H9 (cell line): ENCODE data around the gene RGSL1. TPM values are rescaled to one million over a fixed set of nuclear protein-coding genes. Genes with fewer than 3 reads are reported as not detected.

Source experiments
- DNase-seq: peaks from one replicate; pipeline ENCODE4 v3.0.0-alpha.2; 2017
- H2AFZ ChIP-seq: one replicate; pipeline ENCODE4 v1.6.1; 2013; ENCODE audit warnings: mild to moderate bottlenecking, low read length, control low read depth, moderate library complexity
- H2AK5ac ChIP-seq: 2 replicates; pipeline ENCODE4 v1.6.1; 2013; ENCODE audit warnings: low read length, control low read depth, mixed read lengths; ENCODE audit not compliant: insufficient read length
- H2BK120ac ChIP-seq: one replicate; pipeline ENCODE4 v1.6.1; 2013; ENCODE audit warnings: low read depth, mild to moderate bottlenecking, low read length, control low read depth, inconsistent platforms; ENCODE audit not compliant: poor library complexity, severe bottlenecking
- H2BK12ac ChIP-seq: 2 replicates; pipeline ENCODE4 v1.6.1; 2013; ENCODE audit warnings: low read length, control low read depth, mixed read lengths, low read depth; ENCODE audit not compliant: insufficient read length
- H2BK15ac ChIP-seq: 2 replicates; pipeline ENCODE4 v1.6.1; 2013; ENCODE audit warnings: low read depth, low read length, control low read depth
- H2BK20ac ChIP-seq: one replicate; pipeline ENCODE4 v1.6.1; 2013; ENCODE audit warnings: low read depth, mild to moderate bottlenecking, low read length, control low read depth, inconsistent platforms; ENCODE audit not compliant: poor library complexity, severe bottlenecking
- H2BK5ac ChIP-seq: 2 replicates; pipeline ENCODE4 v1.6.1; 2013; ENCODE audit warnings: low read length, control low read depth, mixed read lengths; ENCODE audit not compliant: insufficient read length
- H3K14ac ChIP-seq: 2 replicates; pipeline ENCODE4 v1.6.1; 2013; ENCODE audit warnings: low read length, control low read depth; ENCODE audit not compliant: insufficient read depth
- H3K18ac ChIP-seq: 2 replicates; pipeline ENCODE4 v1.6.1; 2013; ENCODE audit warnings: low read depth, mild to moderate bottlenecking, mixed read lengths, low read length, control low read depth; ENCODE audit not compliant: insufficient read length
- H3K23ac ChIP-seq: 2 replicates; pipeline ENCODE4 v1.6.1; 2013; ENCODE audit warnings: low read length, control low read depth, mixed read lengths, low read depth; ENCODE audit not compliant: insufficient read length
- H3K23me2 ChIP-seq: 2 replicates; pipeline ENCODE4 v1.6.1; 2013; ENCODE audit warnings: low read depth, mild to moderate bottlenecking, mixed read lengths, low read length, control low read depth; ENCODE audit not compliant: insufficient read length, poor library complexity, severe bottlenecking
- H3K27ac ChIP-seq: 2 replicates; pipeline ENCODE4 v1.5.1; 2013; ENCODE audit warnings: low read length, control low read depth, mixed read lengths, low read depth; ENCODE audit not compliant: insufficient read length
- H3K27me3 ChIP-seq: 2 replicates; pipeline ENCODE4 v1.6.1; 2013; ENCODE audit warnings: low read length, control low read depth, inconsistent platforms; ENCODE audit not compliant: insufficient read depth
- H3K4ac ChIP-seq: 2 replicates; pipeline ENCODE4 v1.6.1; 2013; ENCODE audit warnings: low read depth, mild to moderate bottlenecking, control low read depth, inconsistent platforms, low read length, moderate library complexity
- H3K4me1 ChIP-seq: 2 replicates; pipeline ENCODE4 v1.6.1; 2013; ENCODE audit warnings: low read length, control low read depth, inconsistent platforms; ENCODE audit not compliant: insufficient read depth
- H3K4me2 ChIP-seq: 2 replicates; pipeline ENCODE4 v1.6.1; 2013; ENCODE audit warnings: low read length, control low read depth, mixed read lengths; ENCODE audit not compliant: insufficient read length, insufficient read depth
- H3K56ac ChIP-seq: 2 replicates; pipeline ENCODE4 v1.6.1; 2013; ENCODE audit warnings: low read depth, mild to moderate bottlenecking, mixed read lengths, low read length, control low read depth; ENCODE audit not compliant: insufficient read length
- H3K79me1 ChIP-seq: 2 replicates; pipeline ENCODE4 v1.6.1; 2013; ENCODE audit warnings: low read depth, mild to moderate bottlenecking, moderate library complexity, low read length, control low read depth, inconsistent platforms; ENCODE audit not compliant: insufficient read depth, poor library complexity, severe bottlenecking
- H3K79me2 ChIP-seq: 2 replicates; pipeline ENCODE4 v1.6.1; 2013; ENCODE audit warnings: low read length, control low read depth, inconsistent platforms; ENCODE audit not compliant: insufficient read depth
- H3K9ac ChIP-seq: 2 replicates; pipeline ENCODE4 v1.6.1; 2013; ENCODE audit warnings: low read length, control low read depth, mixed read lengths; ENCODE audit not compliant: insufficient read length; ENCODE audit errors: extremely low read depth
- H3K9me3 ChIP-seq: one replicate; pipeline ENCODE4 v1.6.1; 2013; ENCODE audit warnings: low read depth, low read length, inconsistent platforms; ENCODE audit not compliant: control insufficient read depth
- H3T11ph ChIP-seq: one replicate; pipeline ENCODE4 v1.6.1; 2013; ENCODE audit warnings: mild to moderate bottlenecking, low read length, control low read depth, inconsistent platforms
- H4K20me1 ChIP-seq: one replicate; pipeline ENCODE4 v1.6.1; 2013; ENCODE audit not compliant: control insufficient read depth, insufficient read length, insufficient read depth
- H4K5ac ChIP-seq: 2 replicates; pipeline ENCODE4 v1.6.1; 2013; ENCODE audit warnings: low read depth, mild to moderate bottlenecking, mixed read lengths, low read length, control low read depth; ENCODE audit not compliant: insufficient read length
- H4K8ac ChIP-seq: replicated peaks from 2 replicates; pipeline ENCODE4 v1.6.1; 2013; ENCODE audit warnings: low read length, control low read depth, mixed read lengths, low read depth; ENCODE audit not compliant: insufficient read length
- H4K91ac ChIP-seq: 2 replicates; pipeline ENCODE4 v1.6.1; 2013; ENCODE audit warnings: low read depth, mild to moderate bottlenecking, moderate library complexity, mixed read lengths, low read length, control low read depth; ENCODE audit not compliant: insufficient read length
- H3K27ac Mint-ChIP-seq, 3 experiments: 2 replicates in 2 of 3; 3 replicates in 1 of 3; pipeline ENCODE4 v1.8.0; 2020 to 2021; ENCODE audit warnings: mixed read lengths in 3 of 3, mild to moderate bottlenecking in 1 of 3, moderate library complexity in 1 of 3
- H3K27me3 Mint-ChIP-seq: 2 replicates; pipeline ENCODE4 v1.8.0; 2021; ENCODE audit warnings: low read depth, mild to moderate bottlenecking, moderate library complexity, mixed read lengths
- H3K36me3 Mint-ChIP-seq, 3 experiments: 2 replicates in 2 of 3; 3 replicates in 1 of 3; pipeline ENCODE4 v1.8.0; 2020 to 2021; ENCODE audit warnings: low read depth in 3 of 3, mixed read lengths in 3 of 3; ENCODE audit not compliant: insufficient read depth in 1 of 3
- H3K4me1 Mint-ChIP-seq, 2 experiments: 2 replicates each; pipeline ENCODE4 v1.8.0; 2020; ENCODE audit warnings: mixed read lengths in 2 of 2
- H3K4me3 Mint-ChIP-seq, 2 experiments: 2 replicates in 1 of 2; 3 replicates in 1 of 2; pipeline ENCODE4 v1.8.0; 2020 to 2021; ENCODE audit warnings: mild to moderate bottlenecking in 2 of 2, mixed read lengths in 2 of 2, moderate library complexity in 1 of 2
- H3K9me3 Mint-ChIP-seq, 2 experiments: 2 replicates in 1 of 2; 3 replicates in 1 of 2; pipeline ENCODE4 v1.8.0; 2020; ENCODE audit warnings: mild to moderate bottlenecking in 2 of 2, mixed read lengths in 2 of 2, moderate library complexity in 1 of 2
- WGBS: extraction: QIAGEN DNeasy Blood & Tissue Kit; methylation state at CpG from one replicate; pipeline ENCODE4 v1.1.7; 2013; ENCODE audit warnings: missing lambda C conversion rate, low lambda C conversion rate, mixed read lengths; ENCODE audit not compliant: insufficient read length; ENCODE audit errors: extremely low coverage; 5-methylcytosine and 5-hydroxymethylcytosine counted together
- total RNA-seq: library from RNA; stranded (reverse); gene quantifications from 2 replicates; pipeline ENCODE4 v1.2.1, GENCODE V29; 2021
- TF ChIP-seq, protein P1 (sequence below): fragments of 200-600 bp; sonication (generic); conservative IDR thresholded peaks from 3 replicates; pipeline ENCODE4 v1.8.0; 2021; ENCODE audit warnings: antibody characterized with exemption, mild to moderate bottlenecking

RGSL1 gene
- total RNA-seq, 1 experiment from 2014 or later = not detected

DNA sequence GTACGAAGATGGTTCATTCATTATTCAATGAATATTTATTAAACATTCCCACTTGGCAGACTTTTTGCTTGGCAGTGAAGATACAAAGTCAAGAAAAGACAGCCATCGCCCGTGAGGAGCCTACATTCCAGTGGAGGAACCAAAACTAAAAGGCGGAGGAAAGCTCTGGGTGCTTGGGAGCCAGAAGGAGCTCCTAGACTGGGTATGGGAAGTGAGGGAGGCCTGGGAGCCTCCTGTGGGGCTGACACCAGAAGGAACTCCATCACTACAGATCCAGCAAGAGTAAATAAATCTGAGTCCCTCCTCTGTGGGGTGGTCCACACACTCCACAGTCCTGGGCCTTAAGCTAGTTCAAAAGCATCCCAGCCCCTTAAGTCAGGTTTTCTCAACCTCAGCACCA lies 124.2 kb downstream of the RGSL1 start:
- Mint-ChIP-seq H3K36me3 (no peaks in the 10 kb centered on the region; a peak in 1 of 7 replicates), H3K27me3 (no peaks in the 10 kb centered on the region), H3K9me3 (peaks cover 0 to 2% of the 10 kb centered on the region in 2 experiments; a peak in 2 of 5 replicates), H3K4me1 (no peaks in the 10 kb centered on the region), H3K27ac (no peak overlapping the region), H3K4me3 (no peak overlapping the region)
- Histone ChIP-seq H3K23ac (no peak overlapping the region), H2BK5ac (no peak overlapping the region), H4K5ac (no peak overlapping the region), H3T11ph (no peak overlapping the region), H3K4me1 (no peaks in the 10 kb centered on the region), H3K14ac (no peak overlapping the region), H4K91ac (no peak overlapping the region), H2AK5ac (no peak overlapping the region), H3K79me1 (no peaks in the 10 kb centered on the region), H3K4ac (no peak overlapping the region), H2BK120ac (no peak overlapping the region), H2BK20ac (no peak overlapping the region), H3K4me2 (no peak overlapping the region), H4K20me1 (no peaks in the 10 kb centered on the region), H3K27me3 (no peaks in the 10 kb centered on the region), H3K27ac (no peak overlapping the region), H2BK12ac (no peak overlapping the region), H3K9me3 (no peaks in the 10 kb centered on the region), H2BK15ac (no peak overlapping the region), H3K79me2 (no peaks in the 10 kb centered on the region), H3K23me2 (no peaks in the 10 kb centered on the region), H3K9ac (no peak overlapping the region), H3K18ac (no peak overlapping the region), H2AFZ (no peak overlapping the region), H4K8ac (no peak overlapping the region), H3K56ac (no peak overlapping the region)
- TF ChIP-seq, protein P1, sequence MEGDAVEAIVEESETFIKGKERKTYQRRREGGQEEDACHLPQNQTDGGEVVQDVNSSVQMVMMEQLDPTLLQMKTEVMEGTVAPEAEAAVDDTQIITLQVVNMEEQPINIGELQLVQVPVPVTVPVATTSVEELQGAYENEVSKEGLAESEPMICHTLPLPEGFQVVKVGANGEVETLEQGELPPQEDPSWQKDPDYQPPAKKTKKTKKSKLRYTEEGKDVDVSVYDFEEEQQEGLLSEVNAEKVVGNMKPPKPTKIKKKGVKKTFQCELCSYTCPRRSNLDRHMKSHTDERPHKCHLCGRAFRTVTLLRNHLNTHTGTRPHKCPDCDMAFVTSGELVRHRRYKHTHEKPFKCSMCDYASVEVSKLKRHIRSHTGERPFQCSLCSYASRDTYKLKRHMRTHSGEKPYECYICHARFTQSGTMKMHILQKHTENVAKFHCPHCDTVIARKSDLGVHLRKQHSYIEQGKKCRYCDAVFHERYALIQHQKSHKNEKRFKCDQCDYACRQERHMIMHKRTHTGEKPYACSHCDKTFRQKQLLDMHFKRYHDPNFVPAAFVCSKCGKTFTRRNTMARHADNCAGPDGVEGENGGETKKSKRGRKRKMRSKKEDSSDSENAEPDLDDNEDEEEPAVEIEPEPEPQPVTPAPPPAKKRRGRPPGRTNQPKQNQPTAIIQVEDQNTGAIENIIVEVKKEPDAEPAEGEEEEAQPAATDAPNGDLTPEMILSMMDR = no peak
- no CpG with 5 or more reads among the region's 4 CpGs for WGBS
- DNase-seq = no peak
